GM19035 (cell line): Measurements from ENCODE around the gene PSMC3.

ENCODE experiments used
- ATAC-seq: cut with Tn5 transposase; IDR thresholded peaks from one replicate; pipeline ENCODE4 v1.9.1; 2021; ENCODE audit not compliant: unreplicated experiment

PSMC3 gene

GRCh38 chr11:47443028-47443700, 16.9 kb upstream of the PSMC3 start:
- no peak for ATAC-seq

GRCh38 chr11:47442514-47442913, 16.3 kb upstream of the PSMC3 start:
- no peak for ATAC-seq

- ATAC-seq = no peak
These were observed 15.2 kb upstream of the PSMC3 start for GRCh38 chr11:47441421-47441820.

GRCh38 chr11:47440054-47440476, 13.8 kb upstream of the PSMC3 start:
- ATAC-seq = no peak

GRCh38 chr11:47438721-47439120, 12.5 kb upstream of the PSMC3 start:
- ATAC-seq = no peak

GRCh38 chr11:47437746-47438418, 11.6 kb upstream of the PSMC3 start:
- ATAC-seq = no peak

- ATAC-seq = no peak
These were observed 11.0 kb upstream of the PSMC3 start for GRCh38 chr11:47437218-47437745.

- ATAC-seq = no peak
These were observed 10.5 kb upstream of the PSMC3 start for GRCh38 chr11:47436726-47437125.

GRCh38 chr11:47435687-47436086, 9.4 kb upstream of the PSMC3 start:
- no peak for ATAC-seq

- ATAC-seq = no peak
These were observed 8.0 kb upstream of the PSMC3 start for GRCh38 chr11:47434011-47434786.

- ATAC-seq = no peak
These were observed 6.9 kb upstream of the PSMC3 start for GRCh38 chr11:47433157-47433556.

- no peak for ATAC-seq
These were observed 5.3 kb upstream of the PSMC3 start for GRCh38 chr11:47431356-47432083.

- ATAC-seq = no peak
These were observed 4.3 kb upstream of the PSMC3 start for GRCh38 chr11:47430524-47430923.

- ATAC-seq = no peak
These were observed 628 bp downstream of the PSMC3 start for GRCh38 chr11:47425611-47426010.

- no peak for ATAC-seq
These were observed 7.6 kb downstream of the PSMC3 start for GRCh38 chr11:47418454-47419259.

- no peak for ATAC-seq
These were observed 8.5 kb downstream of the PSMC3 start for GRCh38 chr11:47417712-47418111.

GRCh38 chr11:47415949-47416472, 10.2 kb downstream of the PSMC3 start:
- no peak for ATAC-seq

- no peak for ATAC-seq
These were observed 11.0 kb downstream of the PSMC3 start for GRCh38 chr11:47415091-47415854.

GRCh38 chr11:47414685-47415070, 11.6 kb downstream of the PSMC3 start:
- no peak for ATAC-seq
